ENCODE results near the gene SOBP.

- TF ChIP-seq GATA2 (IDR thresholded peaks at IDR 0.05; ENCODE audit: low read depth, low read length) (no peak), GATA3 (IDR thresholded peaks at IDR 0.05; ENCODE audit: low read depth, low read length) (no peak)
These were observed 83.0 kb downstream of the SOBP start for GRCh38 chr6:107572886-107573285.

Measured in SH-SY5Y (cell line).